Cerebellar cortex (tissue), 1 donor: ENCODE data around the gene PCDHA1.
"Not testable (repeated sequence)": the region's sequence is repeated elsewhere in the genome, so short reads cannot be mapped to it uniquely, and the experiment has no call there.

Source experiments
- DNase-seq: peaks from one replicate; pipeline ENCODE4 v3.0.0-alpha.2; 2015; ENCODE audit warnings: low spot score

Gene PCDHA1

GRCh38 chr5:140785905-140786686 lies at the start of gene PCDHA1:
TSS of gene PCDHA1 (plus strand) at chr5:140786140.
- DNase-seq = peak; percentile 22

DNA sequence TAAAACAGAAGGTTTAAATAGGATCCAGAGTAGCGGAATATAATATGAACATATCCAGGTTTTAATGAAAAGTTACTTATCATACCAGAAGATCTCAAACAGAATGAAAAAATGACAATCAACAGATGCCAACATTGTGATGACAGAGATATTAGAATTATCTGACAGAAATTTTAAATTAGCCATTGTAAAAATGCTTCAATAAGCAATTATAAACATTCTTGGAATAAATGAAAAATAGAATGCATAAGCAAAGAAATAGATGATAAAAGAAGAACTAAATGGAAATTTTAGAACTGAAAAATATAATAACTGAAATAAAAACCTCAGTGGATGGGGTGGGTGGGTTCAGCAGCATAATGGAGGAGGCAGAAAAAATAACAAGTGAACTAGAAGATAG lies 48.5 kb upstream of the PCDHA1 start:
- no peak for DNase-seq

- no peak for DNase-seq
Measured at GRCh38 chr5:140741967-140742366, 44.0 kb upstream of the PCDHA1 start.

DNA sequence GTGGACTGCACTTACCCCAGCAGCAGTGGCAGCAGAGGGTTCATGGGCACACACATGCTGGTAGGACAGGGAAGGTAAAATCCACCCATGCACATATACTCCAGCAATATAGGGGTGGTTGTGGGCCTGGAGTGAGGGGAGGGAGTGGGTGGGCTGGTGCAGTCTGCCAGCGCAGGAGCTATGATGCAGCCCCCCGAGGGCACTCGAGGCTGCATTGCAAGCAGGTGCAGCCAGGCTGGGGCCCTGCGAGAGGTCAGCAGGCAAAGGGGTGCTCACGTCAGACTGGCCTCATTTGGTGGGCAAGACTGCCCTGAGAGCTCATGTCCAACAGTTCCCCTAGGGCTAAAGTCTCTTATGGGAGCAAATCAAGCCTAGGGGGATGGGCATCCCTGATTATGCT lies 32.4 kb upstream of the PCDHA1 start:
- DNase-seq = no peak

DNA sequence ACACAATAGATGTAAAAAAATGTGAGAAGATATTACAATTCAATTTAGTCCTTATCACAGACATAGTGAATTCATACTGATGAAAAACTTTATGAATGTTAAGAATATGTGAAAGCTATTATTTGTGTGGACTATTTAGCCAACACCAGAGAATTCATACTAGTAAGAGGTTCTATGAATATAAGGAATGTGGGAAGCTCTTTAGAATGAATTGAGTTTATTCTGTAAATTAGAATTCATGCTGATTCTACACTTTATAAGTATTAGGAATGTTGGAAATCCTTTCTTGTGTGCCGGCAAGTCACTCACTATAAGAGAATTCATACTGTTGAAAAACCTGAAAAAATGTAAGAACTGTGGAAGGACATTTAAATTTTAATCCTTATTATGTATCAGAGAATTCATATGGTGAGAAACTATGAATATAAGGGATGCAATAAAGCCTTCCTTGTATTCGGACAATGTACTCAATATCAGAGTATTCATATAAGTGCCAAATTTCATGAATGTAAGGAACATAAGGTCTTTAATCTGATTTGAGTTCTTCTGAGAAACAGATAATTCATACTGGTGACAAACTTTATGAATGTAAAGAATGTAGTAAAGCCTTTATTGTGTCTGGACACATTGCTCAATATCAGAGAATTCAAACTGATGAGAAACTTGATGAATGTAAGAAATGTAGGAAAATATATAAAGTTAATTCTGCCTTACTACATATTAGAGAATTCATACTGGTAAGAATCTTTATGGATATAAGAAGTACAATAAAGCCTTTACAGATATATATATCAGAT lies 21.6 kb upstream of the PCDHA1 start:
- DNase-seq = no peak

GRCh38 chr5:140767444-140767843 lies 18.5 kb upstream of the PCDHA1 start:
- no peak for DNase-seq

DNA sequence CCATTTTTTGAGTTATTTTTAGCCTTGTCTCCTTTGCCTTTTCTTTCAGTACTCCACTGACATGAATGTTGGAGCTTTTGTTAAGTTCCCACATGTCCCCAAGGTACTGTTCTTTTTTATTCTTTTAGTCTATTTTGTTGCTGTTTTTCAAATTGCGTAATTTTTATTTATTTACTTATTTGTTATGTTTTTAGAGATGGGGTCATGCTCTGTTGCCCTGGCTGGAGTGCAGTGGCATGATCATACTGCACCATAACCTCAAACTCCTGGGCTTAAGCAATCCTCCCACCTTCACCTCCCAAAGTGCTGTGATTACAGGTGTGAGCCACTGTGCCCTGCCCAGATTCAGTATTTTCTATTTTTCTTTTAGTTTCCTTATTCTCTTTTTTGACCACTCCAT lies 5.4 kb upstream of the PCDHA1 start:
- no peak for DNase-seq

DNA sequence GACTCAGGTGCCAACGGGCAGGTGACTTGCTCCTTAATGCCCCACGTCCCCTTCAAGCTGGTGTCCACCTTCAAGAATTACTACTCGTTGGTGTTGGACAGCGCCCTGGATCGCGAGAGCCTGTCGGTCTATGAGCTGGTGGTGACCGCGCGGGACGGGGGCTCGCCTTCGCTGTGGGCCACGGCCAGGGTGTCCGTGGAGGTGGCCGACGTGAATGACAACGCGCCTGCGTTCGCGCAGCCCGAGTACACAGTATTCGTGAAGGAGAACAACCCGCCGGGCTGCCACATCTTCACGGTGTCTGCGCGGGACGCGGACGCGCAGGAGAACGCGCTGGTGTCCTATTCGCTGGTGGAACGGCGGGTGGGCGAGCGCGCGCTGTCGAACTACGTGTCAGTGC lies 1.5 kb downstream of the PCDHA1 start:
- DNase-seq = not testable (repeated sequence)

GRCh38 chr5:140787849-140788504 lies 2.0 kb downstream of the PCDHA1 start:
- DNase-seq = not testable (repeated sequence)

DNA sequence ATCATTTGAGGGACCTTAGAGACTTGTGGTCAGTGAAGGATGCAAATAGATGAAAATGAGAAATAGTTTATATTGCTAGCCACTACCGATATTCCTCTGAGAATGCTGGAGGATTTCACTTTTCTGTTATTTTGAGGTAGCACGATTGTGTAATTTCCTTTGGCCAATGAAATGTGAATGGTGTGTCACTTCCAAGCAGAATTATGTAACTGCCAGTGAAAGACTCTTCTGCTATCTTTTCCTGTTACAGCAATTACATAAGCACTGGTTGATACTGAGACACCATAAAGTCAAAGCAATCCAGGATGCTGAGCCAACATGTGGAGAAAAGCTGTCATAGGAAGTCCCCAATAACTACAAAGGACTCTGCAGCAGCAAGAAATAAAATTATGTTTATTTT lies 5.1 kb downstream of the PCDHA1 start:
- no peak for DNase-seq

DNA sequence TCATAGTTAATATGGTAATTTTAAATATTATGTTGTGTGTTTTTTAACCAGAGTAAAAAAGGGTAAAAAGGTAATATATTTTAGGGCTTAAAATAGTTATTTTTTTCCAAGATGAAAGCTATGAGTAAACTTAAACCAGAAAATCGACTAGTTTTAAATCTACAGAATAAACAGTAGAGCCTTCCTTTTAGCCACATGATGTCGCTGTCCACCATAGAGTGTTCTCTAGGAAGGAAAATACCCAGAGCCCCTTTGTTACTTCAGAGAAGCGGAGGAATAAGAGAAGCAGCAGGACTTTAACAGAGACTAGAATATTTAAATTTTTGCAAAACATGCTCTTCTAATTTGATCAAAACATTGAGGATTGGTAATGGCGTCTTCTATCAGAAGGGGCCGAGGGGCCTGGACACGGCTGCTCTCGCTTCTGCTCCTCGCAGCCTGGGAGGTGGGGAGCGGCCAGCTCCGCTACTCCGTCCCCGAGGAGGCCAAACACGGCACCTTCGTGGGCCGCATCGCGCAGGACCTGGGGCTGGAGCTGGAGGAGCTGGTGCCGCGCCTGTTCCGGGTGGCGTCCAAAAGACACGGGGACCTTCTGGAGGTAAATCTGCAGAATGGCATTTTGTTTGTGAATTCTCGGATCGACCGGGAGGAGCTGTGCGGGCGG lies 8.8 kb downstream of the PCDHA1 start, which contains the start of gene PCDHA2:
Gene PCDHA2 (plus strand): TSS at position 258 of the 664 bp plus-strand sequence.
- peak; percentile 9 for DNase-seq

DNA sequence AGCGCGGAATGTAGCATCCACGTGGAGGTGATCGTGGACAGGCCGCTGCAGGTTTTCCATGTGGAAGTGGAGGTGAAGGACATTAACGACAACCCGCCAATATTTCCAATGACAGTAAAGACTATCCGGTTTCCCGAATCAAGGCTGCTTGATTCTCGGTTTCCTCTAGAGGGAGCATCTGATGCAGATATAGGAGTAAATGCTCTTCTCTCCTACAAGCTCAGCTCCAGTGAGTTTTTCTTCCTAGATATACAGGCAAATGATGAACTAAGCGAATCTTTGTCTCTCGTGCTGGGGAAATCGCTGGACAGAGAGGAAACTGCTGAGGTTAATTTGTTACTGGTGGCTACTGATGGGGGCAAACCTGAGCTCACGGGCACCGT lies 9.3 kb downstream of the PCDHA1 start:
- DNase-seq = no peak

- not testable (repeated sequence) for DNase-seq
Measured at GRCh38 chr5:140796072-140796717, 10.3 kb downstream of the PCDHA1 start.

- DNase-seq = no peak
Measured at GRCh38 chr5:140796718-140797095, 10.8 kb downstream of the PCDHA1 start.

DNA sequence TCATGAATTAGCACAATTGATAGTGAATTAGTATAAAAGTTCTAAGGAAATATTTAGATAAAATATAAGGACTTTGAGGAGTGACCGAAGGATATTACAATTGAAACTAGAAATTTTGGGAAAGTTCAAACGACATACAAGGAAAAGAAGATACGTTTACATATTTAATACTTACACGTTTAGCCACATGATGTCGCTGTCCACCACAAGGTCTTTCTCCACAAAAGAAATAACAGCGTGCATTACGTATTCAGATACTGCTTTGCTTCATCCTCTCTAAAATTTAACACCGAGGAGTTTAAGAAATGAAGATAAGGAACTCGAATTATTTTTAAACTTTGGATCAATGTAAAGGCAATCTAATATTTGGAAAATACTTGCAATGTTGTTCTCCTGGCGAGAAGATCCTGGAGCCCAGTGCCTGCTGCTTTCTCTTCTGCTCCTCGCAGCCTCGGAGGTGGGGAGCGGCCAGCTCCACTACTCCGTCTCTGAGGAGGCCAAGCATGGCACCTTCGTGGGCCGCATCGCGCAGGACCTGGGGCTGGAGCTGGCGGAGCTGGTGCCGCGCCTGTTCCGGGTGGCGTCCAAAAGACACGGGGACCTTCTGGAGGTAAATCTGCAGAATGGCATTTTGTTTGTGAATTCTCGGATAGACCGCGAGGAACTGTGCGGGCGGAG lies 15.0 kb downstream of the PCDHA1 start, which contains the start of gene PCDHA3:
Gene PCDHA3 (plus strand): TSS at position 242 of the 678 bp plus-strand sequence.
- peak; percentile 20 for DNase-seq

DNA sequence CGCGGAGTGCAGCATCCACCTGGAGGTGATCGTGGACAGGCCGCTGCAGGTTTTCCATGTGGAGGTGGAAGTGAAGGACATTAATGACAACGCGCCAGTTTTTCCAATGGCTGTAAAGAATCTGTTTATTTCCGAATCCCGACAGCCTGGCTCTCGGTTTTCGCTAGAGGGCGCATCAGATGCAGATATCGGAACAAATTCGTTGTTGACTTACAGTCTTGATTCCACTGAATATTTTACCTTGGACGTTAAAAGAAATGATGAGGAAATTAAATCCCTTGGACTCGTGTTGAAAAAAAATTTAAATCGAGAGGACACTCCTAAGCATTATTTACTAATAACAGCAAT lies 15.5 kb downstream of the PCDHA1 start:
- no peak for DNase-seq

- not testable (repeated sequence) for DNase-seq
Measured at GRCh38 chr5:140802381-140802780, 16.4 kb downstream of the PCDHA1 start.

DNA sequence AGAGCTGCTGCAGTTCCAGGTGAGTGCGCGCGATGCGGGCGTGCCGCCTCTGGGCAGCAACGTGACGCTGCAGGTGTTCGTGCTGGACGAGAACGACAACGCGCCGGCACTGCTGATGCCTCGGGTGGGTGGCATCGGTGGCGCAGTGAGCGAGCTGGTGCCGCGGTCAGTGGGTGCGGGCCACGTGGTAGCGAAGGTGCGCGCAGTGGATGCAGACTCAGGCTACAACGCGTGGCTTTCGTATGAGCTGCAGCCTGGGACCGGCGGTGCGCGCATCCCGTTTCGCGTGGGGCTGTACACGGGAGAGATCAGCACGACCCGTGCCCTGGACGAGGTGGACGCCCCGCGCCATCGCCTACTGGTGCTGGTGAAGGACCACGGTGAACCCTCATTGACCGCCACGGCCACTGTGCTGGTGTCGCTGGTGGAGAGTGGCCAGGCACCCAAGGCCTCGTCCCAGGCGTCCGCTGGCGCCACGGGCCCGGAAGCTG lies 16.9 kb downstream of the PCDHA1 start:
- no peak for DNase-seq

DNA sequence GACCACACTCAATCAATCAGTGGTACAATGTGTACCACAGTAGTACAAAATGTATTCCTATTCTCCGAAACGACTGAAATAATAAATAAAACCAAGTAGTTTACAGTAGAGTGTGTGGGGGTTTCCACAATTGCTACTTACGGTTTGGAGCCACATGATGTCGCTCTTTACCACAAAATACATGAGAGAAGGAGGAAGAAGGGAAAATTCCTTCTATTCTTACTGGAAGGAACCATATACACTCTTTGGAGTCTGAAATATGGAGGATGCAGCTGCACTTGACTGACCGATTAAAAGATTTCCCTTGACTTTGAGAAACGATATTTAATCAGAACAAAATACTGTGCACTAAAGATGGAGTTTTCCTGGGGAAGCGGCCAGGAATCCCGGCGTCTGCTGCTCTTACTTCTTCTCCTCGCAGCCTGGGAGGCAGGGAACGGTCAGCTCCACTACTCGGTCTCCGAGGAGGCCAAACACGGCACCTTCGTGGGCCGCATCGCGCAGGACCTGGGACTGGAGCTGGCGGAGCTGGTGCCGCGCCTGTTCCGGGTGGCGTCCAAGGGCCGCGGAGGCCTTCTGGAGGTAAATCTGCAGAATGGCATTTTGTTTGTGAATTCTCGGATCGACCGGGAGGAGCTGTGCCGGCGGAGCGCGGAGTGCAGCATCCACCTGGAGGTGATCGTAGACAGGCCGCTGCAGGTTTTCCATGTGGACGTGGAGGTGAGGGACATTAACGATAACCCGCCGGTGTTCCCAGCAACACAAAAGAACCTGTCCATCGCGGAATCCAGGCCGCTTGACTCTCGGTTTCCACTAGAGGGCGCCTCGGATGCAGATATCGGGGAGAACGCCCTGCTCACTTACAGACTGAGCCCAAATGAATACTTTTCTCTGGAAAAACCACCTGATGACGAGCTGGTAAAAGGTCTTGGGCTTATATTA lies 21.2 kb downstream of the PCDHA1 start, which contains the start of gene PCDHA4:
Gene PCDHA4 (plus strand): TSS at position 235 of the 942 bp plus-strand sequence.
- peak; percentile 64 for DNase-seq
